Liver (tissue), 9 donors: ENCODE measurements around the gene ALOX15. TPM values are rescaled to one million over a fixed set of nuclear protein-coding genes. Genes with fewer than 3 reads are reported as not detected.

Experiments
- DNase-seq: peaks from one replicate; pipeline ENCODE4 v3.0.0-alpha.2; 2017; ENCODE audit warnings: low spot score
- H3K27ac ChIP-seq, 2 donors: one replicate each; pipeline ENCODE4 v1.7.0; 2013; ENCODE audit warnings: inconsistent platforms in 2 of 2, low read length in 2 of 2, control low read depth in 1 of 2, low read depth in 1 of 2, mild to moderate bottlenecking in 1 of 2
- H3K27me3 ChIP-seq, 4 donors: one replicate each; pipeline versions ENCODE4 v1.6.1 to v1.7.0; 2013; ENCODE audit warnings: low read length in 3 of 4, inconsistent platforms in 1 of 4, mild to moderate bottlenecking in 1 of 4, moderate library complexity in 1 of 4; ENCODE audit not compliant: control insufficient read depth in 4 of 4, insufficient read depth in 4 of 4
- H3K36me3 ChIP-seq, 4 donors: one replicate each; pipeline versions ENCODE4 v1.6.1 to v1.7.0; 2013; ENCODE audit warnings: low read length in 3 of 4, mild to moderate bottlenecking in 3 of 4, low read depth in 1 of 4, moderate library complexity in 1 of 4; ENCODE audit not compliant: control insufficient read depth in 4 of 4, insufficient read depth in 3 of 4
- H3K4me1 ChIP-seq, 4 donors: one replicate each; pipeline versions ENCODE4 v1.6.1 to v1.7.0; 2013; ENCODE audit warnings: low read length in 3 of 4, mild to moderate bottlenecking in 3 of 4, moderate library complexity in 1 of 4; ENCODE audit not compliant: control insufficient read depth in 4 of 4, insufficient read depth in 4 of 4
- H3K4me3 ChIP-seq, 3 donors: one replicate each; pipeline versions ENCODE4 v1.6.1 to v1.7.0; 2013; ENCODE audit warnings: low read length in 3 of 3, control low read depth in 1 of 3, low read depth in 1 of 3, mild to moderate bottlenecking in 1 of 3
- H3K9ac ChIP-seq, 2 donors: one replicate each; pipeline ENCODE4 v1.7.0; 2013; ENCODE audit warnings: low read length in 2 of 2, mild to moderate bottlenecking in 2 of 2, moderate library complexity in 2 of 2, control low read depth in 1 of 2, low read depth in 1 of 2
- H3K9me3 ChIP-seq, 4 donors: one replicate each; pipeline versions ENCODE4 v1.6.1 to v1.7.0; 2013; ENCODE audit warnings: low read length in 3 of 4; ENCODE audit not compliant: control insufficient read depth in 4 of 4
- EGR1 ChIP-seq, 2 donors: IDR thresholded peaks; 2 replicates each; pipeline ENCODE4 v1.6.1; 2016 to 2018; ENCODE audit warnings: antibody characterized with exemption in 2 of 2, low read depth in 2 of 2
- FOXA1 ChIP-seq: IDR thresholded peaks from 2 replicates; pipeline ENCODE4 v1.6.1; 2016; ENCODE audit warnings: antibody characterized with exemption
- FOXA2 ChIP-seq: IDR thresholded peaks from 2 replicates; pipeline ENCODE4 v1.6.1; 2016; ENCODE audit warnings: antibody characterized with exemption
- GABPA ChIP-seq, 2 donors: IDR thresholded peaks in 1 of 2; conservative IDR thresholded peaks in 1 of 2; 2 replicates each; pipeline ENCODE4 v1.6.1; 2016; ENCODE audit warnings: antibody characterized with exemption in 2 of 2, mild to moderate bottlenecking in 1 of 2, moderate library complexity in 1 of 2
- HNF4A ChIP-seq, 2 donors: conservative IDR thresholded peaks; 2 replicates each; pipeline ENCODE4 v1.6.1; 2016; ENCODE audit warnings: antibody characterized with exemption in 2 of 2, mild to moderate bottlenecking in 2 of 2
- HNF4G ChIP-seq: IDR thresholded peaks from 2 replicates; pipeline ENCODE4 v1.6.1; 2016; ENCODE audit warnings: antibody characterized with exemption
- JUND ChIP-seq, 2 donors: IDR thresholded peaks; 2 replicates each; pipeline ENCODE4 v1.6.1; 2016; ENCODE audit warnings: antibody characterized with exemption in 2 of 2
- NR2F2 ChIP-seq: IDR thresholded peaks from 2 replicates; pipeline ENCODE4 v1.6.1; 2016; ENCODE audit warnings: antibody characterized with exemption
- RAD21 ChIP-seq, 2 donors: IDR thresholded peaks; 2 replicates each; pipeline ENCODE4 v1.6.1; 2016; ENCODE audit warnings: antibody characterized with exemption in 2 of 2, mild to moderate bottlenecking in 2 of 2
- RXRA ChIP-seq, 2 donors: IDR thresholded peaks; 2 replicates each; pipeline ENCODE4 v1.6.1; 2017 to 2018; ENCODE audit warnings: antibody characterized with exemption in 2 of 2, mild to moderate bottlenecking in 1 of 2
- SP1 ChIP-seq: IDR thresholded peaks from 2 replicates; pipeline ENCODE4 v1.6.1; 2018; ENCODE audit warnings: antibody characterized with exemption, mild to moderate bottlenecking
- TAF1 ChIP-seq: conservative IDR thresholded peaks from 2 replicates; pipeline ENCODE4 v1.6.1; 2016; ENCODE audit warnings: antibody characterized with exemption, mild to moderate bottlenecking
- YY1 ChIP-seq: IDR thresholded peaks from 2 replicates; pipeline ENCODE4 v1.6.1; 2016; ENCODE audit warnings: antibody characterized with exemption, mild to moderate bottlenecking
- WGBS: extraction: QIAGEN DNeasy Blood & Tissue Kit; methylation state at CpG from one replicate; pipeline ENCODE4 v1.1.7; 2013; 5-methylcytosine and 5-hydroxymethylcytosine counted together
- polyA plus RNA-seq, 2 donors: library from polyadenylated mRNA; stranded (reverse) in 1 of 2; unstranded in 1 of 2; fragments of 200-250 nt in 1 of 2; fragments of >200 nt in 1 of 2; fragmentation: Nextera tagmentation in 1 of 2; extraction: Ambion mirVana in 1 of 2; gene quantifications; one replicate each; pipeline versions ENCODE4 v1.2.1 to v1.2.3, GENCODE V29; 2013 to 2015
- total RNA-seq, 2 donors: library from RNA; depleted of rRNA; stranded (reverse); fragments of >200 nt; gene quantifications; one replicate each; pipeline ENCODE4 v1.2.3, GENCODE V29; 2014
- TF ChIP-seq, protein P1 (sequence below): IDR thresholded peaks from 2 replicates; pipeline ENCODE4 v1.6.1; 2016; ENCODE audit warnings: antibody characterized with exemption
- TF ChIP-seq, protein P2 (sequence below): fragments of 150-350 bp; IDR thresholded peaks from 2 replicates; pipeline ENCODE4 v1.5.1; 2017; ENCODE audit warnings: improper control_type of control experiment, low read depth, low read length; ENCODE audit not compliant: missing input control
- TF ChIP-seq, protein P3 (sequence below): IDR thresholded peaks from 2 replicates; pipeline ENCODE4 v1.6.1; 2016; ENCODE audit warnings: antibody characterized with exemption
- TF ChIP-seq, protein P4 (sequence below): IDR thresholded peaks from 2 replicates; pipeline ENCODE4 v1.6.1; 2016; ENCODE audit warnings: antibody characterized with exemption
- TF ChIP-seq, protein P5 (sequence below): IDR thresholded peaks from 2 replicates; pipeline ENCODE4 v1.6.1; 2016; ENCODE audit warnings: antibody characterized with exemption, mild to moderate bottlenecking
- donor health status: healthy.
- donor health status: healthy.
- donor health status: healthy.
- donor health status: healthy.
- donor health status: healthy.

ALOX15 gene
- total and polyA plus RNA-seq, 4 donors, result 0.03 to 1.7 TPM; not detected in 2

DNA sequence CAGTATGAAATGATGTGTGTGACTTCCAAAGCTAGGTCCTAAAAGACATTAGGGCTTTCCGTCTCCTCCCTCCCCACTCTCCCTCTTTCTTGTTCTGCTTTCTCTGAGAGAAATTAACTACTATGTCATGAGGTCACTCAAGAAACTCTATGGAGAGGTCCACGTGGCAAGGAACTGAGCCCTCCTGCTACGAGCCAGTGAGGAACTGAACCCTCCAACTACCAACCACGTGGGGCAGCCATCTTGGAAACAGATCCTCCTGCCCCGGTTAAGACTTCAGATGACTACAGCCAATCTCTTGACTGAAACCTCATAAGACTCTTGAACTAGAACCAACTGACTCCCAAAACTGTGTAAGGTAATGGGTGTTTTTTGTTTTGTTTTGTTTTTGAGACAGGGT, 4.2 kb upstream of the ALOX15 start:
- Histone ChIP-seq H3K4me3 (no peak overlapping the region), H3K4me1 (peaks cover 8 to 24% (median 18%) of the 10 kb centered on the region in 4 donors), H3K9me3 (no peaks in the 10 kb centered on the region), H3K36me3 (no peaks in the 10 kb centered on the region), H3K27me3 (peaks cover 2 to 8% (median 6%) of the 10 kb centered on the region in 4 donors), H3K9ac (no peak overlapping the region), H3K27ac (no peak overlapping the region)
- 70% methylated on average over 5 of the region's 5 CpGs for WGBS
- peak; percentile 65 for TF ChIP-seq YY1
- TF ChIP-seq, protein P1, sequence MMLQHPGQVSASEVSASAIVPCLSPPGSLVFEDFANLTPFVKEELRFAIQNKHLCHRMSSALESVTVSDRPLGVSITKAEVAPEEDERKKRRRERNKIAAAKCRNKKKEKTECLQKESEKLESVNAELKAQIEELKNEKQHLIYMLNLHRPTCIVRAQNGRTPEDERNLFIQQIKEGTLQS, result no peak
- DNase-seq, result no peak

DNA sequence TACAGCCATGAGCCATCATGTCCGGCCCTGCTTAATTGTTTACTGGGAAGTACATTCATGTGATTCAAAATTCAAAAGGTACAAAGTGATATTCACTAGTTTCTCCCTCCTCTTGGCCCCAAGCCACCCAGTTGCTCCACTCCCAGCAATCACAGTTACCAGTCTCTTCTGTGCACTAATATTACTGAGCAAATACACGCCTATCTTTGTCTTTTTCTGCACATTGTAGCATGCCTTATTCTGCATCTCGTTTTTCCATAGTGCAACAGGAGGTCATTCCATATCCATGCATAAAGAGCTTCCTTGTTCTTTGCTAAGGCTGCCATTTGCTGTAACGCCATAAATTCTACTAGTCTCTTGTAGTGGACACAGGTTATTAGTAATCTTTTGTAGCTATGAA, 2.2 kb upstream of the ALOX15 start:
- TF ChIP-seq HNF4G (no peak), RAD21 (IDR thresholded peaks at IDR 0.05) (no peak), HNF4A (conservative IDR thresholded peaks at IDR 0.05) (no peak), SP1 (no peak), FOXA2 (no peak), NR2F2 (no peak), EGR1 (IDR thresholded peaks at IDR 0.05; ENCODE audit: low read depth in 2 of 2) (no peak), FOXA1 (no peak), TAF1 (no peak), GABPA (IDR thresholded peaks at IDR 0.05 in 1 of 2, conservative IDR thresholded peaks at IDR 0.05 in 1 of 2) (no peak), JUND (IDR thresholded peaks at IDR 0.05) (no peak), YY1 (no peak), RXRA (IDR thresholded peaks at IDR 0.05) (no peak)
- TF ChIP-seq, protein P1, result no peak
- TF ChIP-seq, protein P2, sequence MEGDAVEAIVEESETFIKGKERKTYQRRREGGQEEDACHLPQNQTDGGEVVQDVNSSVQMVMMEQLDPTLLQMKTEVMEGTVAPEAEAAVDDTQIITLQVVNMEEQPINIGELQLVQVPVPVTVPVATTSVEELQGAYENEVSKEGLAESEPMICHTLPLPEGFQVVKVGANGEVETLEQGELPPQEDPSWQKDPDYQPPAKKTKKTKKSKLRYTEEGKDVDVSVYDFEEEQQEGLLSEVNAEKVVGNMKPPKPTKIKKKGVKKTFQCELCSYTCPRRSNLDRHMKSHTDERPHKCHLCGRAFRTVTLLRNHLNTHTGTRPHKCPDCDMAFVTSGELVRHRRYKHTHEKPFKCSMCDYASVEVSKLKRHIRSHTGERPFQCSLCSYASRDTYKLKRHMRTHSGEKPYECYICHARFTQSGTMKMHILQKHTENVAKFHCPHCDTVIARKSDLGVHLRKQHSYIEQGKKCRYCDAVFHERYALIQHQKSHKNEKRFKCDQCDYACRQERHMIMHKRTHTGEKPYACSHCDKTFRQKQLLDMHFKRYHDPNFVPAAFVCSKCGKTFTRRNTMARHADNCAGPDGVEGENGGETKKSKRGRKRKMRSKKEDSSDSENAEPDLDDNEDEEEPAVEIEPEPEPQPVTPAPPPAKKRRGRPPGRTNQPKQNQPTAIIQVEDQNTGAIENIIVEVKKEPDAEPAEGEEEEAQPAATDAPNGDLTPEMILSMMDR, result no peak
- TF ChIP-seq, protein P3, sequence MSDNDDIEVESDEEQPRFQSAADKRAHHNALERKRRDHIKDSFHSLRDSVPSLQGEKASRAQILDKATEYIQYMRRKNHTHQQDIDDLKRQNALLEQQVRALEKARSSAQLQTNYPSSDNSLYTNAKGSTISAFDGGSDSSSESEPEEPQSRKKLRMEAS, result no peak
- TF ChIP-seq, protein P4, sequence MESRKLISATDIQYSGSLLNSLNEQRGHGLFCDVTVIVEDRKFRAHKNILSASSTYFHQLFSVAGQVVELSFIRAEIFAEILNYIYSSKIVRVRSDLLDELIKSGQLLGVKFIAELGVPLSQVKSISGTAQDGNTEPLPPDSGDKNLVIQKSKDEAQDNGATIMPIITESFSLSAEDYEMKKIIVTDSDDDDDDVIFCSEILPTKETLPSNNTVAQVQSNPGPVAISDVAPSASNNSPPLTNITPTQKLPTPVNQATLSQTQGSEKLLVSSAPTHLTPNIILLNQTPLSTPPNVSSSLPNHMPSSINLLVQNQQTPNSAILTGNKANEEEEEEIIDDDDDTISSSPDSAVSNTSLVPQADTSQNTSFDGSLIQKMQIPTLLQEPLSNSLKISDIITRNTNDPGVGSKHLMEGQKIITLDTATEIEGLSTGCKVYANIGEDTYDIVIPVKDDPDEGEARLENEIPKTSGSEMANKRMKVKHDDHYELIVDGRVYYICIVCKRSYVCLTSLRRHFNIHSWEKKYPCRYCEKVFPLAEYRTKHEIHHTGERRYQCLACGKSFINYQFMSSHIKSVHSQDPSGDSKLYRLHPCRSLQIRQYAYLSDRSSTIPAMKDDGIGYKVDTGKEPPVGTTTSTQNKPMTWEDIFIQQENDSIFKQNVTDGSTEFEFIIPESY, result no peak
- TF ChIP-seq, protein P5, sequence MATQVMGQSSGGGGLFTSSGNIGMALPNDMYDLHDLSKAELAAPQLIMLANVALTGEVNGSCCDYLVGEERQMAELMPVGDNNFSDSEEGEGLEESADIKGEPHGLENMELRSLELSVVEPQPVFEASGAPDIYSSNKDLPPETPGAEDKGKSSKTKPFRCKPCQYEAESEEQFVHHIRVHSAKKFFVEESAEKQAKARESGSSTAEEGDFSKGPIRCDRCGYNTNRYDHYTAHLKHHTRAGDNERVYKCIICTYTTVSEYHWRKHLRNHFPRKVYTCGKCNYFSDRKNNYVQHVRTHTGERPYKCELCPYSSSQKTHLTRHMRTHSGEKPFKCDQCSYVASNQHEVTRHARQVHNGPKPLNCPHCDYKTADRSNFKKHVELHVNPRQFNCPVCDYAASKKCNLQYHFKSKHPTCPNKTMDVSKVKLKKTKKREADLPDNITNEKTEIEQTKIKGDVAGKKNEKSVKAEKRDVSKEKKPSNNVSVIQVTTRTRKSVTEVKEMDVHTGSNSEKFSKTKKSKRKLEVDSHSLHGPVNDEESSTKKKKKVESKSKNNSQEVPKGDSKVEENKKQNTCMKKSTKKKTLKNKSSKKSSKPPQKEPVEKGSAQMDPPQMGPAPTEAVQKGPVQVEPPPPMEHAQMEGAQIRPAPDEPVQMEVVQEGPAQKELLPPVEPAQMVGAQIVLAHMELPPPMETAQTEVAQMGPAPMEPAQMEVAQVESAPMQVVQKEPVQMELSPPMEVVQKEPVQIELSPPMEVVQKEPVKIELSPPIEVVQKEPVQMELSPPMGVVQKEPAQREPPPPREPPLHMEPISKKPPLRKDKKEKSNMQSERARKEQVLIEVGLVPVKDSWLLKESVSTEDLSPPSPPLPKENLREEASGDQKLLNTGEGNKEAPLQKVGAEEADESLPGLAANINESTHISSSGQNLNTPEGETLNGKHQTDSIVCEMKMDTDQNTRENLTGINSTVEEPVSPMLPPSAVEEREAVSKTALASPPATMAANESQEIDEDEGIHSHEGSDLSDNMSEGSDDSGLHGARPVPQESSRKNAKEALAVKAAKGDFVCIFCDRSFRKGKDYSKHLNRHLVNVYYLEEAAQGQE, result no peak
- no peaks in the 10 kb centered on the region for H3K9me3 ChIP-seq
- no peak overlapping the region for H3K27ac ChIP-seq
- H3K27me3 ChIP-seq, result peaks cover 2 to 12% (median 10%) of the 10 kb centered on the region in 4 donors
- no peaks in the 10 kb centered on the region for H3K36me3 ChIP-seq
- 53% methylated on average over 4 of the region's 4 CpGs for WGBS
- DNase-seq, result no peak
- peaks cover 6 to 25% (median 14%) of the 10 kb centered on the region in 4 donors for H3K4me1 ChIP-seq
- no peak overlapping the region for H3K4me3 ChIP-seq
- no peak overlapping the region for H3K9ac ChIP-seq
